ENCODE data around the gene VPREB1. TPM values are rescaled to one million over a fixed set of nuclear protein-coding genes. Genes with fewer than 3 reads are reported as not detected.
"Not testable (repeated sequence)": the region's sequence is repeated elsewhere in the genome, so short reads cannot be mapped to it uniquely, and the experiment has no call there.

The VPREB1 gene
- total RNA-seq, 1 experiment from 2014 or later: not detected

GRCh38 chr22:22293436-22293835 lies 48.9 kb downstream of the VPREB1 start:
- not testable (repeated sequence) for DNase-seq (ENCODE audit: low read depth)

DNA sequence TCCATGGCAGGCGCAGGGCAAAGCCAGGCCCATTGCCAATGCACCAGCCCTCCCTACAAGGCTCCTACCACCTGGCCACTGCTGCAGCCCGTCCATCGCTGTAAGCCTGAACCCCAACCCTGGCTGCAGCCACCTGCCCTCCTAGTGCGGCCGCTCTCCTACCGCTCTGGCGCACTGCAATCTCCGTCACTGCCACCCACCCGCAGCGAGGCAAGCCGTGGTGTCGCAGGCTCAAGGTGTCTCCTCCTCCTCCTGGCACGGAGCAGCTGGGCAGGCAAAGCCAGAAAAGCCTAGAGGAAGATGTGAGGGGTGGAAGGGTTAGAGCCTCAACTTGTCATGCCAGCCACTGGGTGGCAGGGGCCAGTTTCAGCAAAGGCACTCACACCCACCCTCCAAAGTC lies 50.1 kb downstream of the VPREB1 start:
- not testable (repeated sequence) for DNase-seq (ENCODE audit: low read depth)
